ENCODE measurements around the gene HMSD. TPM values are rescaled to one million over a fixed set of nuclear protein-coding genes. Genes with fewer than 3 reads are reported as not detected.
"Not testable (repeated sequence)": the region's sequence is repeated elsewhere in the genome, so short reads cannot be mapped to it uniquely, and the experiment has no call there.

HMSD gene
- total RNA-seq, 6 donors from 2014 or later = 0.30 to 2.9 (median 1.0) TPM; not detected in 2

GRCh38 chr18:63936156-63936931 lies 12.8 kb upstream of the HMSD start:
- H3K4me3 ChIP-seq = peak overlapping the region; percentile 39 to 58 (median 49)
- H3K27me3 ChIP-seq = peaks cover 0 to 2% (median 0%) of the 10 kb centered on the region in 4 donors
- H3K4me1 ChIP-seq = peaks cover 6 to 14% (median 9%) of the 10 kb centered on the region in 4 donors
- DNase-seq = peak; percentile 92 to 95
- H3K36me3 ChIP-seq = no peaks in the 10 kb centered on the region
- ATAC-seq (ENCODE audit: low FRiP score in 2 of 2) = peak; percentile 95 to 99
- WGBS, 2 donors = 3 to 5% methylated on average over 19 to 50 of the region's 54 CpGs
- no peaks in the 10 kb centered on the region for H3K9me3 ChIP-seq
- TF ChIP-seq CTCF (IDR thresholded peaks at IDR 0.05) (peak; percentile 39 to 87 (median 71)), POLR2A (IDR thresholded peaks at IDR 0.05) (no peak)
- peak overlapping the region in 2 of 4 donors; percentile 52 to 78 for H3K27ac ChIP-seq

DNA sequence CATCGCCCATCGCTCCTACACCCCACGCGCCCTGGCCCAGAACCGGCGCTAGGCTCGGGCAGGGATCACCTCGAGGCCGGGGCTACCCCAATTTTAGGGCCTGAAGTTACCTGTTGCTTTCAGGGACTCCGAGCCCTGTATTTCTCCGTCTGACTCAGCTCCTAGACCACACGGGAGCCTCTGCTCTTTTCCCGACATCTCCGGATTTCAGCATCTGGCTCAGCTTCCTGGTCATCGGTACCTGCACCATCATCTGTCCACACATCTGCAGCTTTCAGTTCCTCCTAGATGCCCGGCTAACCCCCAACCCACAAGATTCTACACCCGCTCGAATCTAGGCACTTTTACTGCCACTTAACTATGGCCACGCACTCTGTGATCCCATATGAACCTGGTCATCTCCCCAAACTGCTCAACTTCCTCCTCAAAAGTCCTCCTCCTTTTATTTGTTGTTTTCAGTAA lies 12.1 kb upstream of the HMSD start:
- DNase-seq = no peak
- H3K27ac ChIP-seq = peak overlapping the region in 1 of 4 donors; percentile 78
- no peaks in the 10 kb centered on the region for H3K36me3 ChIP-seq
- H3K27me3 ChIP-seq = peaks cover 0 to 2% (median 0%) of the 10 kb centered on the region in 4 donors
- H3K9me3 ChIP-seq = no peaks in the 10 kb centered on the region
- peaks cover 6 to 14% (median 9%) of the 10 kb centered on the region in 4 donors for H3K4me1 ChIP-seq
- H3K4me3 ChIP-seq = peak overlapping the region in 3 of 4 donors; percentile 39 to 58 (median 57)
- TF ChIP-seq POLR2A (IDR thresholded peaks at IDR 0.05) = no peak
- no peak for TF ChIP-seq EP300 (IDR thresholded peaks at IDR 0.05)
- TF ChIP-seq CTCF (IDR thresholded peaks at IDR 0.05) = no peak
- no peak for TF ChIP-seq POLR2AphosphoS5 (IDR thresholded peaks at IDR 0.05)
- 31 to 61% methylated on average over 10 to 19 of the region's 19 CpGs for WGBS, 2 donors
- no peak for ATAC-seq (ENCODE audit: low FRiP score in 2 of 2)

- peaks cover 0 to 2% (median 0%) of the 10 kb centered on the region in 4 donors for H3K27me3 ChIP-seq
- DNase-seq = no peak
- no peaks in the 10 kb centered on the region for H3K9me3 ChIP-seq
- ATAC-seq (ENCODE audit: low FRiP score in 2 of 2) = no peak
- TF ChIP-seq POLR2AphosphoS5 (IDR thresholded peaks at IDR 0.05) (no peak), POLR2A (IDR thresholded peaks at IDR 0.05) (no peak), CTCF (IDR thresholded peaks at IDR 0.05) (no peak), EP300 (IDR thresholded peaks at IDR 0.05) (no peak)
- H3K36me3 ChIP-seq = no peaks in the 10 kb centered on the region
- WGBS, 2 donors = 93 to 98% methylated on average over 8 of the region's 8 CpGs
- H3K4me3 ChIP-seq = no peak overlapping the region
- no peak overlapping the region for H3K27ac ChIP-seq
- peaks cover 6 to 14% (median 9%) of the 10 kb centered on the region in 4 donors for H3K4me1 ChIP-seq
Observed at GRCh38 chr18:63940008-63940407, 9.1 kb upstream of the HMSD start.

GRCh38 chr18:63940543-63941050 lies 8.5 kb upstream of the HMSD start:
- H3K27ac ChIP-seq; H3K27me3 ChIP-seq; H3K36me3 ChIP-seq; ATAC-seq (ENCODE audit: low FRiP score in 2 of 2); H3K4me3 ChIP-seq; H3K9me3 ChIP-seq: not testable (repeated sequence)
- WGBS, 2 donors = 85 to 88% methylated on average over 14 to 17 of the region's 17 CpGs
- DNase-seq = peak in 1 of 2 donors; percentile 46
- peaks cover 6 to 14% (median 9%) of the 10 kb centered on the region in 4 donors for H3K4me1 ChIP-seq

- H3K36me3 ChIP-seq = no peaks in the 10 kb centered on the region
- no peaks in the 10 kb centered on the region for H3K27me3 ChIP-seq
- H3K9me3 ChIP-seq = no peaks in the 10 kb centered on the region
- H3K27ac ChIP-seq = no peak overlapping the region
- no peak overlapping the region for H3K4me3 ChIP-seq
- WGBS, 2 donors = 83% methylated on average over 3 of the region's 3 CpGs
- H3K4me1 ChIP-seq = peaks cover 0 to 12% (median 7%) of the 10 kb centered on the region in 4 donors
- no peak for ATAC-seq (ENCODE audit: low FRiP score in 2 of 2)
- DNase-seq = no peak
- no peak for TF ChIP-seq POLR2A (IDR thresholded peaks at IDR 0.05)
- TF ChIP-seq CTCF (IDR thresholded peaks at IDR 0.05) = no peak
- no peak for TF ChIP-seq EP300 (IDR thresholded peaks at IDR 0.05)
- no peak for TF ChIP-seq POLR2AphosphoS5 (IDR thresholded peaks at IDR 0.05)
Observed at GRCh38 chr18:63947051-63947790, 1.9 kb upstream of the HMSD start.

All from upper lobe of left lung (tissue), 6 donors.